ENCODE measurements around the gene AGBL4.

- TF ChIP-seq EZH2 (IDR thresholded peaks at IDR 0.05; ENCODE audit: insufficient read depth, poor library complexity, severe bottlenecking), result no peak
- TF ChIP-seq EZH2phosphoT487 (IDR thresholded peaks at IDR 0.05; ENCODE audit: insufficient read depth, low read depth), result no peak
Observed at GRCh38 chr1:49136738-49137251, 887.0 kb downstream of the AGBL4 start.

Measured in GM23248 (cell line).